H1 (cell line): Measurements from ENCODE around the gene THADA. TPM values are rescaled to one million over a fixed set of nuclear protein-coding genes. Genes with fewer than 3 reads are reported as not detected.
A peak's percentile ranks its signal among the peaks of the same experiment; 100 is the strongest.

Experiments
- CTCF ChIA-PET: fragments of 300-600 bp; sonication (Branson Sonifier 250); formaldehyde crosslinking; loops from one replicate; lab custom pipeline; 2021; ENCODE audit not compliant: partially characterized antibody; lab: Charles Lee
- POLR2A ChIA-PET: fragments of 300-600 bp; sonication (Branson Sonifier 250); formaldehyde crosslinking; loops from one replicate; lab custom pipeline; 2021; ENCODE audit warnings: inconsistent platforms; ENCODE audit not compliant: partially characterized antibody; lab: Charles Lee
- DNase-seq, 2 experiments: peaks; one replicate each; pipeline versions ENCODE4 v3.0.0 to v3.0.0-alpha.2; 2010 to 2022; ENCODE audit warnings: low spot score in 2 of 2, low read depth in 1 of 2, mixed read lengths in 1 of 2
- FAIRE-seq: peaks from 2 replicates; lab custom pipeline; 2011; peaks lifted over from hg19 to GRCh38; lab: Jason Lieb, UNC
- H2AFZ ChIP-seq: 2 replicates; pipeline ENCODE4 v1.8.1; 2012; ENCODE audit warnings: low read length, inconsistent platforms
- H2AK5ac ChIP-seq: 2 replicates; pipeline ENCODE4 v1.6.1; 2013; ENCODE audit warnings: low read depth, low read length
- H2BK120ac ChIP-seq: replicated peaks from 2 replicates; pipeline ENCODE3; 2013; ENCODE audit warnings: low read depth, low read length, inconsistent platforms
- H2BK12ac ChIP-seq: 2 replicates; pipeline ENCODE4 v1.6.1; 2013; ENCODE audit warnings: low read depth, low read length
- H2BK15ac ChIP-seq: 2 replicates; pipeline ENCODE4 v1.6.1; 2013; ENCODE audit warnings: low read length
- H2BK20ac ChIP-seq: 2 replicates; pipeline ENCODE4 v1.6.1; 2013; ENCODE audit warnings: low read length
- H2BK5ac ChIP-seq: 2 replicates; pipeline ENCODE4 v1.6.1; 2013; ENCODE audit warnings: low read depth, low read length
- H3K14ac ChIP-seq: 2 replicates; pipeline ENCODE4 v1.6.1; 2013; ENCODE audit warnings: inconsistent platforms; ENCODE audit not compliant: insufficient read length
- H3K18ac ChIP-seq: 2 replicates; pipeline ENCODE4 v1.6.1; 2013; ENCODE audit warnings: low read length; ENCODE audit errors: extremely low read depth
- H3K23ac ChIP-seq: 2 replicates; pipeline ENCODE4 v1.6.1; 2013; ENCODE audit warnings: inconsistent platforms; ENCODE audit not compliant: insufficient read length
- H3K23me2 ChIP-seq: 2 replicates; pipeline ENCODE4 v1.6.1; 2013; ENCODE audit warnings: low read depth, low read length
- H3K27ac ChIP-seq: 2 replicates; pipeline ENCODE4 v1.6.1; 2011; ENCODE audit warnings: low read depth, low read length, inconsistent platforms
- H3K27me3 ChIP-seq, 4 experiments: replicated peaks in 1 of 4; 1 replicate in 1 of 4; 2 replicates in 3 of 4; pipeline versions ENCODE4 v1.6.1 to v1.8.1; 2011 to 2013; ENCODE audit warnings: low read length in 3 of 4, mild to moderate bottlenecking in 3 of 4, inconsistent platforms in 2 of 4, mixed read lengths in 2 of 4, moderate library complexity in 1 of 4; ENCODE audit not compliant: control insufficient read depth in 3 of 4, insufficient read depth in 3 of 4; ENCODE audit errors: extremely low read depth in 1 of 4
- H3K36me3 ChIP-seq, 4 experiments: 2 replicates each; pipeline versions ENCODE4 v1.6.1 to v1.8.1; 2011 to 2013; ENCODE audit warnings: mild to moderate bottlenecking in 4 of 4, low read length in 3 of 4, moderate library complexity in 2 of 4, control low read depth in 1 of 4, inconsistent platforms in 1 of 4; ENCODE audit not compliant: insufficient read depth in 4 of 4, control insufficient read depth in 2 of 4
- H3K4ac ChIP-seq: replicated peaks from 2 replicates; pipeline ENCODE3; 2013; ENCODE audit warnings: low read length, low read depth, mixed read lengths, inconsistent platforms; ENCODE audit not compliant: insufficient read length
- H3K4me1 ChIP-seq, 4 experiments: replicated peaks in 1 of 4; 1 replicate in 1 of 4; 2 replicates in 3 of 4; pipeline versions ENCODE4 v1.6.1 to v1.8.1; 2011 to 2013; ENCODE audit warnings: low read length in 3 of 4, inconsistent platforms in 2 of 4, mixed read lengths in 1 of 4; ENCODE audit not compliant: insufficient read depth in 4 of 4, control insufficient read depth in 3 of 4
- H3K4me2 ChIP-seq, 2 experiments: 2 replicates each; pipeline versions ENCODE4 v1.6.1 to v1.8.1; 2011 to 2013; ENCODE audit warnings: low read depth in 2 of 2, low read length in 2 of 2, control low read depth in 1 of 2, inconsistent platforms in 1 of 2, mild to moderate bottlenecking in 1 of 2; ENCODE audit not compliant: insufficient read depth in 1 of 2
- H3K4me3 ChIP-seq, 4 experiments: fragments of 200-600, 300-600 bp in 1 of 4; sonication (generic), shearing (Covaris generic), sonication (Bioruptor Twin) in 1 of 4; 2 replicates each; pipeline versions ENCODE4 v1.5.1 to v1.8.1; 2011 to 2016; ENCODE audit warnings: low read length in 4 of 4, low read depth in 3 of 4, control low read depth in 2 of 4, inconsistent platforms in 2 of 4, mild to moderate bottlenecking in 2 of 4, mixed read lengths in 1 of 4, moderate library complexity in 1 of 4; ENCODE audit not compliant: insufficient read depth in 2 of 4; ENCODE audit errors: extremely low read depth in 1 of 4
- H3K56ac ChIP-seq: replicated peaks from 2 replicates; pipeline ENCODE3; 2013; ENCODE audit warnings: low read depth, mild to moderate bottlenecking, mixed read lengths, low read length, inconsistent platforms; ENCODE audit not compliant: insufficient read length
- H3K79me1 ChIP-seq: 2 replicates; pipeline ENCODE4 v1.6.1; 2013; ENCODE audit warnings: low read depth, low read length, control low read depth
- H3K79me2 ChIP-seq, 2 experiments: 2 replicates each; pipeline versions ENCODE4 v1.6.1 to v1.8.1; 2012 to 2013; ENCODE audit warnings: low read length in 2 of 2, mild to moderate bottlenecking in 2 of 2, inconsistent platforms in 1 of 2; ENCODE audit not compliant: insufficient read depth in 2 of 2, control insufficient read depth in 1 of 2
- H3K9ac ChIP-seq, 4 experiments: replicated peaks in 1 of 4; 1 replicate in 1 of 4; 2 replicates in 3 of 4; pipeline versions ENCODE4 v1.6.1 to v1.8.1; 2011 to 2013; ENCODE audit warnings: low read depth in 3 of 4, low read length in 3 of 4, control low read depth in 2 of 4, mild to moderate bottlenecking in 2 of 4, moderate library complexity in 2 of 4, inconsistent platforms in 1 of 4; ENCODE audit errors: extremely low read depth in 1 of 4
- H3K9me3 ChIP-seq, 2 experiments: 2 replicates each; pipeline versions ENCODE4 v1.6.1 to v1.8.1; 2012 to 2013; ENCODE audit warnings: mild to moderate bottlenecking in 2 of 2, moderate library complexity in 2 of 2, control low read depth in 1 of 2, inconsistent platforms in 1 of 2, low read depth in 1 of 2, low read length in 1 of 2, mixed read lengths in 1 of 2; ENCODE audit not compliant: insufficient read depth in 2 of 2
- H4K20me1 ChIP-seq, 2 experiments: replicated peaks in 1 of 2; 2 replicates each; pipeline versions ENCODE3 to v1.8.1; 2011 to 2013; ENCODE audit warnings: inconsistent platforms in 2 of 2, low read length in 2 of 2, mild to moderate bottlenecking in 1 of 2; ENCODE audit not compliant: insufficient read depth in 2 of 2, control insufficient read depth in 1 of 2
- H4K5ac ChIP-seq: 2 replicates; pipeline ENCODE4 v1.6.1; 2013; ENCODE audit warnings: low read length, low read depth, mixed read lengths, inconsistent platforms; ENCODE audit not compliant: insufficient read length
- H4K8ac ChIP-seq: 2 replicates; pipeline ENCODE4 v1.8.0; 2013; ENCODE audit warnings: mild to moderate bottlenecking, moderate library complexity, low read length, inconsistent platforms; ENCODE audit not compliant: insufficient read depth; ENCODE audit errors: extremely low read depth
- H4K91ac ChIP-seq: replicated peaks from 2 replicates; pipeline ENCODE3; 2013; ENCODE audit warnings: low read length, mixed read lengths, inconsistent platforms; ENCODE audit not compliant: insufficient read length
- ATF2 ChIP-seq: IDR thresholded peaks from 2 replicates; pipeline ENCODE4 v1.6.1; 2012; ENCODE audit warnings: low read length, inconsistent platforms
- CTCF ChIP-seq, 3 experiments: IDR thresholded peaks; 1 replicate in 2 of 3; 2 replicates in 1 of 3; pipeline versions ENCODE4 v1.5.1 to v1.6.1; 2011; ENCODE audit warnings: low read length in 3 of 3, mild to moderate bottlenecking in 3 of 3, inconsistent platforms in 2 of 3, low read depth in 1 of 3, moderate library complexity in 1 of 3; ENCODE audit not compliant: insufficient read depth in 1 of 3; ENCODE audit errors: control extremely low read depth in 1 of 3
- EGR1 ChIP-seq: IDR thresholded peaks from 2 replicates; pipeline ENCODE4 v1.6.1; 2011; ENCODE audit warnings: low read depth, low read length, borderline replicate concordance
- EP300 ChIP-seq, 2 experiments: IDR thresholded peaks; 1 replicate in 1 of 2; 2 replicates in 1 of 2; pipeline ENCODE4 v1.6.1; 2011 to 2012; ENCODE audit warnings: low read depth in 2 of 2, low read length in 2 of 2, mild to moderate bottlenecking in 2 of 2, borderline replicate concordance in 1 of 2, inconsistent platforms in 1 of 2, moderate library complexity in 1 of 2
- RBBP5 ChIP-seq: IDR thresholded peaks from 2 replicates; pipeline ENCODE4 v1.7.1; 2012; ENCODE audit warnings: low read depth, mild to moderate bottlenecking, inconsistent platforms, low read length, moderate library complexity, borderline replicate concordance
- SIRT6 ChIP-seq: IDR thresholded peaks from one replicate; pipeline ENCODE4 v1.7.1; 2012; ENCODE audit warnings: low read length, inconsistent platforms
- YY1 ChIP-seq: IDR thresholded peaks from 2 replicates; pipeline ENCODE4 v1.6.1; 2011; ENCODE audit warnings: low read depth, mild to moderate bottlenecking, low read length
- WGBS, 2 experiments: shearing (Covaris generic) in 1 of 2; methylation state at CpG; one replicate each; pipeline versions ENCODE4 v1.1.6 to v1.1.7; 2013 to 2015; ENCODE audit warnings: low lambda C conversion rate in 2 of 2, mixed read lengths in 2 of 2, inconsistent platforms in 1 of 2, low coverage in 1 of 2, missing lambda C conversion rate in 1 of 2; ENCODE audit not compliant: insufficient replicate concordance in 2 of 2, insufficient coverage in 1 of 2, insufficient read length in 1 of 2; ENCODE audit errors: extremely low coverage in 1 of 2, missing lambda C conversion rate in 1 of 2; 5-methylcytosine and 5-hydroxymethylcytosine counted together
- polyA plus RNA-seq, 7 experiments: library from polyadenylated mRNA; depleted of rRNA in 3 of 7; stranded (reverse) in 5 of 7; unstranded in 2 of 7; fragments of >200 nt in 5 of 7; fragments of 200-250 nt in 2 of 7; gene quantifications; 1 replicate in 5 of 7; 2 replicates in 1 of 7; 4 replicates in 1 of 7; pipeline versions ENCODE4 v1.2.1 to v1.2.3, GENCODE V29; 2011 to 2013; ENCODE audit warnings: missing spikeins in 2 of 7, mixed read lengths in 2 of 7
- total RNA-seq: library from RNA; stranded (reverse); fragmentation: NEBNext Ultra II Directional; extraction: Animal tissue kit (Norgen Biotek cat#: 25700); gene quantifications from 2 replicates; pipeline ENCODE4 v1.2.1, GENCODE V29; 2021

The THADA gene
- total and polyA plus RNA-seq, 2 of the 8 experiments (the other 6 are each of a cell fraction or from before 2014, with no cell fraction given): 22.4 to 26.8 TPM

- CTCF ChIA-PET: interaction anchor here (1.1 to 8.8 kb wide), 5 partner anchors 8 to 84 kb away, joined by 6 to 101 read pairs (median 42); partner anchors contain the start of gene ZFP36L2
- no peak for FAIRE-seq
- H3K4me2 ChIP-seq: no peak overlapping the region
- TF ChIP-seq EGR1: no peak
- TF ChIP-seq YY1: no peak
- no peak for TF ChIP-seq EP300 (IDR thresholded peaks at IDR 0.05; ENCODE audit: borderline replicate concordance in 1 of 2, low read depth in 2 of 2, low read length in 2 of 2)
- no peak for TF ChIP-seq SIRT6
- no peak for TF ChIP-seq CTCF (IDR thresholded peaks at IDR 0.05; ENCODE audit: control extremely low read depth in 1 of 3, insufficient read depth in 1 of 3, low read depth in 1 of 3, low read length in 3 of 3)
- no peak for TF ChIP-seq RBBP5
- no peak for TF ChIP-seq ATF2
Measured at GRCh38 chr2:43212216-43212835, 383.5 kb downstream of the THADA start.

More at GRCh38 chr2:43212216-43212835, 383.5 kb downstream of the THADA start:
- H3K14ac ChIP-seq: no peak overlapping the region
- no peak overlapping the region for H4K8ac ChIP-seq
- H4K91ac ChIP-seq: peak overlapping the region; percentile 54
- H2BK20ac ChIP-seq: peak overlapping the region; percentile 96
- H3K27ac ChIP-seq: no peak overlapping the region
- WGBS, 2 experiments: 94% methylated on average over 11 of the region's 11 CpGs; no CpG with 5 or more reads in 1 of the 2 experiments
- POLR2A ChIA-PET: interaction anchor here (1.0 to 1.3 kb wide), 2 partner anchors 10 to 12 kb away, joined by 3 to 4 read pairs; no protein-coding TSS in a partner anchor
- peak overlapping the region; percentile 60; the same call in 1 of the 2 replicates for H2BK5ac ChIP-seq
- no peak overlapping the region for H2BK120ac ChIP-seq
- no peak overlapping the region for H3K4me3 ChIP-seq
- peak overlapping the region; percentile 51; the same call in 1 of the 2 replicates for H3K18ac ChIP-seq
- no peaks in the 10 kb centered on the region for H3K79me2 ChIP-seq
- 0 out of 2 replicates have a peak overlapping the region, but pooled peaks have one; percentile 96 for H2AK5ac ChIP-seq
- no peaks in the 10 kb centered on the region for H3K27me3 ChIP-seq
- no peaks in the 10 kb centered on the region for H3K23me2 ChIP-seq
- no peaks in the 10 kb centered on the region for H3K79me1 ChIP-seq
- H3K56ac ChIP-seq: no peak overlapping the region
- no peaks in the 10 kb centered on the region for H4K20me1 ChIP-seq
- H3K23ac ChIP-seq: no peak overlapping the region
- peak overlapping the region; percentile 78; the same call in 1 of the 2 replicates for H2BK12ac ChIP-seq
- DNase-seq: no peak
- H2AFZ ChIP-seq: no peak overlapping the region
- peaks cover 2 to 13% (median 9%) of the 10 kb centered on the region in 4 experiments for H3K4me1 ChIP-seq
- no peak overlapping the region for H4K5ac ChIP-seq
- H3K9me3 ChIP-seq: no peaks in the 10 kb centered on the region
- H2BK15ac ChIP-seq: 0 out of 2 replicates have a peak overlapping the region, but pooled peaks have one; percentile 81
- H3K4ac ChIP-seq: no peak overlapping the region
- H3K9ac ChIP-seq: no peak overlapping the region
- H3K36me3 ChIP-seq: no peaks in the 10 kb centered on the region
